Activated T-helper 1 cell treated with anti-CD3 and anti-CD28 coated beads, Interleukin-12 subunit alpha, Interleukin-12 subunit beta, Interleukin-2, Interleukin-4 antibody, amounts not matched to agents 30 ng/mL and 10 ng/mL and 1 ng/mL, durations not matched to agents 14 hours and 24 hours and 36 hours (primary cell): Measurements from ENCODE around the gene ANO1. TPM values are rescaled to one million over a fixed set of nuclear protein-coding genes. Genes with fewer than 3 reads are reported as not detected.
"Not testable (repeated sequence)": the region's sequence is repeated elsewhere in the genome, so short reads cannot be mapped to it uniquely, and the experiment has no call there.

Experiments used
- DNase-seq: peaks from one replicate; pipeline ENCODE4 v3.0.0; 2021; ENCODE audit warnings: low spot score
- H3K27ac Mint-ChIP-seq: one replicate; pipeline ENCODE4 v1.8.0; 2021; ENCODE audit warnings: mild to moderate bottlenecking, mixed read lengths
- H3K27me3 Mint-ChIP-seq: one replicate; pipeline ENCODE4 v1.8.0; 2022; ENCODE audit warnings: mild to moderate bottlenecking, moderate library complexity, mixed read lengths; ENCODE audit not compliant: insufficient read depth
- H3K36me3 Mint-ChIP-seq: one replicate; pipeline ENCODE4 v1.8.0; 2021; ENCODE audit warnings: low read depth, mixed read lengths
- H3K4me1 Mint-ChIP-seq: one replicate; pipeline ENCODE4 v1.8.0; 2021; ENCODE audit warnings: low read depth, mixed read lengths
- H3K4me3 Mint-ChIP-seq: one replicate; pipeline ENCODE4 v1.8.0; 2021; ENCODE audit warnings: mild to moderate bottlenecking, moderate library complexity, mixed read lengths
- H3K9me3 Mint-ChIP-seq: one replicate; pipeline ENCODE4 v1.8.0; 2021; ENCODE audit warnings: mixed read lengths
- intact Hi-C: fragments of 100-400 bp; cut with micrococcal nuclease; formaldehyde crosslinking; loops from one replicate; pipeline ENCODE4 v1.15.1; 2024
- total RNA-seq: library from RNA; stranded (reverse); gene quantifications from 2 replicates; pipeline ENCODE4 v1.2.3, GENCODE V29; 2022

The ANO1 gene
- not detected in 2 replicates for total RNA-seq

GRCh38 chr11:70078095-70078780, at the start of gene ANO1:
ANO1 (plus strand) TSS chr11:70078317; CDS start chr11:70078607, 290 bp downstream.
- H3K36me3 Mint-ChIP-seq: no peaks in the 10 kb centered on the region
- H3K4me3 Mint-ChIP-seq: no peak within 1 kb of the TSS
- DNase-seq: no peak
- intact Hi-C loops: no loop called here
- H3K27me3 Mint-ChIP-seq: peaks cover 40% of the 10 kb centered on the region
- no peak within 1 kb of the TSS for H3K27ac Mint-ChIP-seq
- H3K4me1 Mint-ChIP-seq: no peaks in the 10 kb centered on the region
- H3K9me3 Mint-ChIP-seq: no peaks in the 10 kb centered on the region

DNA sequence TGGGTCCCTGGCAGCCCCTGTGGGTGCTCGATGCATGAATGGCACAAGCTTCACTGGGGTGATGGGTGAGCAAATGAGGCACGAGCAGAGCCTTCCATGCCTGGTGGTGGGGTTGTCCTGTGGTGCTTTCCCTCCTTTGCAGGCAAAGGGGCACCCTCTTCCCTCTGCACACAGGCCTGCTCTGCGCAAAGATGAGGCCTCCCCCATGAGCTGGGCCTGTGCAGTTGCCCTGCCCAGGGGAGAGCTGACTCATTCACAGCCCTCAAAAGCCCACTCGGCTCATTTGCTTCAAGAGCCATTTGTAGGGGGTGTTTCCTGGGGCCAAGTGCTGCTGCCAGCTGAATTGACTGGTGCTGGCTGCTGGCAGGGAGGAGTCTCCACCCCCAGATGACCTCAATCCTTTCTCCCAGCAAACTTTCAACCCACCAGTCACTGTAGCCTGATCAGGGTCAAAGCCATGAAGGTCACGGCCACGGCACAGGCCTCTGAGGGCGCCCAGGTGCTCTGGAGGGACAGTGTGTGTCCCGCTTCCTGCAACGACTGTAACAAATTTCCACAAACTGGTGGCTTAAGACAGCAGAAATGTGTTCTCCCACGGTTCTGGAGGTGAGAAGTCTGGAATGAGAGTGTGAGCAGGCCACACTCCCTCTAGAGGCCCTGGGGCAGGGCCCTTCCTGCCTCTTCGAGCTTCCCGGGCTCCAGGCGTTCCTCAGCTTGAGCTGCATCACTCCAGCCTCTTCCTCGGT, 48.8 kb upstream of the ANO1 start:
- intact Hi-C loops: no loop called here
- Mint-ChIP-seq H3K9me3 (no peaks in the 10 kb centered on the region), H3K36me3 (no peaks in the 10 kb centered on the region), H3K27ac (no peak overlapping the region), H3K4me3 (no peak overlapping the region), H3K4me1 (no peaks in the 10 kb centered on the region), H3K27me3 (peaks cover 3% of the 10 kb centered on the region)
- DNase-seq: no peak

- Mint-ChIP-seq H3K27ac (no peak overlapping the region), H3K36me3 (no peaks in the 10 kb centered on the region), H3K9me3 (no peaks in the 10 kb centered on the region), H3K4me1 (no peaks in the 10 kb centered on the region), H3K27me3 (peaks cover 3% of the 10 kb centered on the region), H3K4me3 (no peak overlapping the region)
- DNase-seq: no peak
- intact Hi-C loops: no loop called here
Observed at GRCh38 chr11:70029861-70030380, 48.2 kb upstream of the ANO1 start.

DNA sequence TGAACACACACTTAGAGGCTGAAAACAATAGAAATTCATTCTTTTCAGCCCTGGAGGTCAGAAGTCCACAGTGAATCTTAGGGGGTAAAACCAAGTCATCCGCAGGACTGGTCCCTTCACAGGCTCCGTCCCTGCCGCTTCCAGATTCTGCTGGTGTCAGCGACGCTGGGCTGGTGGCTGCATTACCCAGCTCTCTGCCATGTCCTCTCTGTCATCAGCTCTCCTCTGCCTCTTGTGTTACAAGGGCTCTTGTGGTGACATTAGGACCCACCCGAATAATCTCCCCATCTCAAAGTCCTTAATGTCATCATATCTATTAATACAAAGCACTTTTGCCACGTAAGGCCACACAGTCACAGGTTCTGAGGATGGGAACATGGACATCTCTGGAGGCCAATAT, 47.7 kb upstream of the ANO1 start:
- H3K4me3 Mint-ChIP-seq: no peak overlapping the region
- intact Hi-C loops: no loop called here
- no peak overlapping the region for H3K27ac Mint-ChIP-seq
- H3K4me1 Mint-ChIP-seq: no peaks in the 10 kb centered on the region
- no peaks in the 10 kb centered on the region for H3K36me3 Mint-ChIP-seq
- H3K9me3 Mint-ChIP-seq: no peaks in the 10 kb centered on the region
- H3K27me3 Mint-ChIP-seq: peaks cover 3% of the 10 kb centered on the region
- DNase-seq: no peak

- Mint-ChIP-seq H3K27ac (no peak overlapping the region), H3K27me3 (peaks cover 3% of the 10 kb centered on the region), H3K36me3 (no peaks in the 10 kb centered on the region), H3K4me3 (no peak overlapping the region), H3K4me1 (no peaks in the 10 kb centered on the region), H3K9me3 (peaks cover 7% of the 10 kb centered on the region)
- no peak for DNase-seq
- intact Hi-C loops: no loop called here
Observed at GRCh38 chr11:70031631-70032469, 46.3 kb upstream of the ANO1 start.

DNA sequence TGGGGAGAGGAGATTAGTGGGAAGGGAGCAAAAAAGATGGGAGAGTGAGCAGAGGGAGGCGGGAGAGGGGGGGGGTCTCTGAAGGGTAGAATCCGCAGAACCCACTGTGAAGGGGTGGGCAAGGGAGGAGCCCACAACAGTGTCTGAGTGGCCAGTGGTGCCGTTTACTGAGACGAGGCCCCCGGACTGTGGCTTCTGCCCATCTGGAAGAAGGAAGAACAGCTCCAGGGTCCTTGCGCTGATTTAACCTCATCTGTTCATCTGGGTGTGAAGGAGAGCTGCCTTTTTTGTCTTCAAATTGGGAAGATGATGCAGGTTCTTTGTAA, 45.7 kb upstream of the ANO1 start:
- DNase-seq: no peak
- intact Hi-C loops: no loop called here
- Mint-ChIP-seq H3K36me3 (no peaks in the 10 kb centered on the region), H3K9me3 (peaks cover 11% of the 10 kb centered on the region), H3K4me3 (no peak overlapping the region), H3K4me1 (no peaks in the 10 kb centered on the region), H3K27ac (no peak overlapping the region), H3K27me3 (peaks cover 6% of the 10 kb centered on the region)

GRCh38 chr11:70032943-70033710, 45.0 kb upstream of the ANO1 start:
- Mint-ChIP-seq H3K9me3 (peaks cover 11% of the 10 kb centered on the region), H3K36me3 (no peaks in the 10 kb centered on the region), H3K4me3 (no peak overlapping the region), H3K27ac (no peak overlapping the region), H3K4me1 (no peaks in the 10 kb centered on the region), H3K27me3 (peaks cover 6% of the 10 kb centered on the region)
- intact Hi-C loops: no loop called here
- DNase-seq: no peak

- H3K36me3 Mint-ChIP-seq: no peaks in the 10 kb centered on the region
- H3K27me3 Mint-ChIP-seq: peaks cover 6% of the 10 kb centered on the region
Observed at GRCh38 chr11:70033711-70034070, 44.4 kb upstream of the ANO1 start.

GRCh38 chr11:70034740-70035365, 43.3 kb upstream of the ANO1 start:
- no peak overlapping the region for H3K27ac Mint-ChIP-seq

More at GRCh38 chr11:70033711-70034070, 44.4 kb upstream of the ANO1 start:
- Mint-ChIP-seq H3K4me3 (no peak overlapping the region), H3K9me3 (peaks cover 17% of the 10 kb centered on the region), H3K27ac (no peak overlapping the region), H3K4me1 (no peaks in the 10 kb centered on the region)
- no peak for DNase-seq
- intact Hi-C loops: no loop called here

GRCh38 chr11:70035665-70036064, 42.5 kb upstream of the ANO1 start:
- H3K36me3 Mint-ChIP-seq, H3K27ac Mint-ChIP-seq, H3K4me1 Mint-ChIP-seq, H3K4me3 Mint-ChIP-seq, DNase-seq, H3K27me3 Mint-ChIP-seq, intact Hi-C loops: not testable (repeated sequence)
- peaks cover 21% of the 10 kb centered on the region for H3K9me3 Mint-ChIP-seq

More at GRCh38 chr11:70034740-70035365, 43.3 kb upstream of the ANO1 start:
- H3K36me3 Mint-ChIP-seq: no peaks in the 10 kb centered on the region
- H3K4me1 Mint-ChIP-seq: no peaks in the 10 kb centered on the region
- DNase-seq: no peak
- H3K4me3 Mint-ChIP-seq: no peak overlapping the region
- H3K27me3 Mint-ChIP-seq: peaks cover 6% of the 10 kb centered on the region
- intact Hi-C loops: no loop called here
- peaks cover 21% of the 10 kb centered on the region for H3K9me3 Mint-ChIP-seq

GRCh38 chr11:70036971-70037882, 40.9 kb upstream of the ANO1 start:
- H3K9me3 Mint-ChIP-seq: peaks cover 24% of the 10 kb centered on the region
- no peak for DNase-seq
- H3K27ac Mint-ChIP-seq: no peak overlapping the region
- H3K27me3 Mint-ChIP-seq: peaks cover 4% of the 10 kb centered on the region
- no peaks in the 10 kb centered on the region for H3K36me3 Mint-ChIP-seq
- H3K4me1 Mint-ChIP-seq: no peaks in the 10 kb centered on the region
- no peak overlapping the region for H3K4me3 Mint-ChIP-seq
- intact Hi-C loops: no loop called here
